DOHH2 (cell line): ENCODE measurements around the gene LIPC.

Source experiments
- CTCF ChIP-seq: fragments of 200-600 bp; sonication (generic); IDR thresholded peaks from one replicate; pipeline ENCODE4 v1.5.1; 2014; ENCODE audit warnings: antibody characterized with exemption, mild to moderate bottlenecking, low read depth, low read length; ENCODE audit not compliant: poor library complexity, severe bottlenecking
- EZH2phosphoT487 ChIP-seq: fragments of 200-600 bp; sonication (generic); IDR thresholded peaks from 2 replicates; pipeline ENCODE4 v1.6.1; 2017; ENCODE audit warnings: borderline replicate concordance, mild to moderate bottlenecking, antibody characterized with exemption, low read length, moderate library complexity, mixed read lengths

GRCh38 chr15:58453931-58454793 lies 22.4 kb downstream of the LIPC start:
- no peak for TF ChIP-seq CTCF
- TF ChIP-seq EZH2phosphoT487 = no peak
